Loucy (cell line): Measurements from ENCODE around the gene PAPPA2.

ENCODE experiments used
- CTCF ChIP-seq: fragments of 200-600 bp; sonication (generic); conservative IDR thresholded peaks from 2 replicates; pipeline ENCODE4 v1.5.1; 2014; ENCODE audit warnings: mild to moderate bottlenecking, antibody characterized with exemption, low read length
- EZH2phosphoT487 ChIP-seq: fragments of 200-600 bp; IDR thresholded peaks from 2 replicates; pipeline ENCODE4 v1.6.1; 2018; ENCODE audit warnings: antibody characterized with exemption, mild to moderate bottlenecking, moderate library complexity, borderline replicate concordance

DNA sequence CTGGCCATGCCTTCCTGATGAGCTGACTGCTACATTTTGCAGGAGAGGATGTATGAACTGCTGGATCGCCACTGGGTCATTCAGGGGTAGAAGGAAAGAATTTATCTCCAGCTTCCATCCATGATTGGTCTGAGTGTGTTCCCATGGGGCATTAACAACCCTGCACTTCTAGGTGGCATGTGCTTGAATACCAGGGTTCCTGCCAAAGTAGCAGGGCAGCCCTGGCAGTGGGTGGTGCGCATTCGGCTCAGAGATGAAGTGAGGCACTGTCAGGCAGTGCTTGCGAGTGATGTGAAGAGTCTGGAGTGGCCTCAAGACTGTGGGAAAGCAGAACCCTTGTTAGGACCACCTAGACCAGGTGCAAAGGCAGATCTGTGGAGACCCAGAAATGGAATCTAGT, 406.6 kb downstream of the PAPPA2 start:
- TF ChIP-seq CTCF (no peak), EZH2phosphoT487 (no peak)
